HCT116 (cell line): ENCODE data around the gene SOWAHC.

Experiments
- CEBPB ChIP-seq: IDR thresholded peaks from 2 replicates; pipeline ENCODE4 v1.6.1; 2012; ENCODE audit warnings: low read depth
- CTCF ChIP-seq, 3 experiments: fragments of 200-600 bp in 1 of 3; sonication (generic) in 1 of 3; IDR thresholded peaks in 2 of 3; conservative IDR thresholded peaks in 1 of 3; 2 replicates each; pipeline ENCODE4 v1.5.1; 2012 to 2017; ENCODE audit warnings: low read depth in 2 of 3, low read length in 2 of 3, antibody characterized with exemption in 1 of 3, borderline replicate concordance in 1 of 3, control low read depth in 1 of 3, mild to moderate bottlenecking in 1 of 3, mixed read lengths in 1 of 3, mixed run types in 1 of 3, moderate library complexity in 1 of 3; ENCODE audit not compliant: insufficient read depth in 1 of 3
- ELF1 ChIP-seq: IDR thresholded peaks from 2 replicates; pipeline ENCODE4 v1.6.1; 2012; ENCODE audit warnings: low read depth, borderline replicate concordance
- MAX ChIP-seq: IDR thresholded peaks from 2 replicates; pipeline ENCODE4 v1.6.1; 2012
- POLR2A ChIP-seq: IDR thresholded peaks from 2 replicates; pipeline ENCODE4 v1.7.0; 2011; ENCODE audit warnings: borderline replicate concordance; ENCODE audit not compliant: insufficient read depth, insufficient read length; ENCODE audit errors: extremely low read depth
- POLR2AphosphoS5 ChIP-seq: IDR thresholded peaks from 2 replicates; pipeline ENCODE4 v1.6.1; 2011; ENCODE audit warnings: mild to moderate bottlenecking, low read depth, low read length, moderate library complexity
- RAD21 ChIP-seq: IDR thresholded peaks from 2 replicates; pipeline ENCODE4 v1.6.1; 2012; ENCODE audit warnings: low read depth, mild to moderate bottlenecking
- REST ChIP-seq: IDR thresholded peaks from 2 replicates; pipeline ENCODE4 v1.6.1; 2012; ENCODE audit warnings: low read depth
- SIN3A ChIP-seq: IDR thresholded peaks from 2 replicates; pipeline ENCODE4 v1.6.1; 2012; ENCODE audit warnings: low read depth
- SRF ChIP-seq: IDR thresholded peaks from 2 replicates; pipeline ENCODE4 v1.6.1; 2012; ENCODE audit warnings: low read depth

- TF ChIP-seq CEBPB = no peak
- TF ChIP-seq REST = no peak
- no peak for TF ChIP-seq CTCF (IDR thresholded peaks at IDR 0.05 in 2 of 3, conservative IDR thresholded peaks at IDR 0.05 in 1 of 3; ENCODE audit: borderline replicate concordance in 1 of 3, insufficient read depth in 1 of 3, low read depth in 2 of 3, low read length in 2 of 3)
- no peak for TF ChIP-seq MAX
- TF ChIP-seq POLR2A = no peak
- no peak for TF ChIP-seq POLR2AphosphoS5
- no peak for TF ChIP-seq RAD21
- no peak for TF ChIP-seq SIN3A
- no peak for TF ChIP-seq ELF1
- no peak for TF ChIP-seq SRF
These were observed 45.4 kb downstream of the SOWAHC start for GRCh38 chr2:109659396-109660045.
